ENCODE measurements around the gene SIRPA. TPM values are rescaled to one million over a fixed set of nuclear protein-coding genes. Genes with fewer than 3 reads are reported as not detected.

The SIRPA gene
- total and polyA plus RNA-seq, 2 of the 8 experiments (the other 6 are each of a cell fraction or from before 2014, with no cell fraction given): 3.9 to 4.3 TPM

GRCh38 chr20:1911536-1911935 lies 16.3 kb downstream of the SIRPA start:
- no peaks in the 10 kb centered on the region for H3K27me3 ChIP-seq (replicated peaks in 1 of 4; ENCODE audit: control insufficient read depth in 3 of 4, extremely low read depth in 1 of 4, insufficient read depth in 3 of 4, low read length in 3 of 4)
- H3K18ac ChIP-seq (ENCODE audit: extremely low read depth, low read length): no peak overlapping the region
- peaks cover 0 to 6% (median 1%) of the 10 kb centered on the region in 4 experiments; a peak in 2 of 7 replicates for H3K4me1 ChIP-seq (replicated peaks in 1 of 4; ENCODE audit: control insufficient read depth in 3 of 4, insufficient read depth in 4 of 4, low read length in 3 of 4)
- H3K4me3 ChIP-seq (ENCODE audit: extremely low read depth in 1 of 4, insufficient read depth in 2 of 4, low read depth in 3 of 4, low read length in 4 of 4): no peak overlapping the region
- H3K79me1 ChIP-seq (ENCODE audit: low read depth, low read length): no peaks in the 10 kb centered on the region
- no peaks in the 10 kb centered on the region for H3K79me2 ChIP-seq (ENCODE audit: control insufficient read depth in 1 of 2, insufficient read depth in 2 of 2, low read length in 2 of 2)
- ChIA-PET CTCF (ENCODE audit: partially characterized antibody) (interaction anchor here (2.5 kb wide), 1 partner anchor 13 kb away, joined by 5 read pairs; no protein-coding TSS in a partner anchor), POLR2A (ENCODE audit: partially characterized antibody) (no interaction called here)
- H3K9me3 ChIP-seq (ENCODE audit: insufficient read depth in 2 of 2, low read depth in 1 of 2, low read length in 1 of 2): no peaks in the 10 kb centered on the region
- no peak overlapping the region for H3K23ac ChIP-seq (ENCODE audit: insufficient read length)
- no peak overlapping the region for H2AK5ac ChIP-seq (ENCODE audit: low read depth, low read length)
- no peak overlapping the region for H3K9ac ChIP-seq (replicated peaks in 1 of 4; ENCODE audit: extremely low read depth in 1 of 4, low read depth in 3 of 4, low read length in 3 of 4)
- H2BK20ac ChIP-seq (ENCODE audit: low read length): no peak overlapping the region
- H3K56ac ChIP-seq (replicated peaks; ENCODE audit: insufficient read length, low read depth, low read length): no peak overlapping the region
- H3K4me2 ChIP-seq (ENCODE audit: insufficient read depth in 1 of 2, low read depth in 2 of 2, low read length in 2 of 2): no peak overlapping the region
- no peak overlapping the region for H2AFZ ChIP-seq (ENCODE audit: low read length)
- H3K36me3 ChIP-seq (ENCODE audit: control insufficient read depth in 2 of 4, insufficient read depth in 4 of 4, low read length in 3 of 4): no peaks in the 10 kb centered on the region
- H4K91ac ChIP-seq (replicated peaks; ENCODE audit: insufficient read length, low read length): no peak overlapping the region
- H3K23me2 ChIP-seq (ENCODE audit: low read depth, low read length): no peaks in the 10 kb centered on the region; the same call in 1 of the 2 replicates
- DNase-seq (ENCODE audit: low read depth in 1 of 2, low spot score in 2 of 2) (no peak), FAIRE-seq (no peak)
- H4K20me1 ChIP-seq (replicated peaks in 1 of 2; ENCODE audit: control insufficient read depth in 1 of 2, insufficient read depth in 2 of 2, low read length in 2 of 2): peaks cover 0 to 6% of the 10 kb centered on the region in 2 experiments
- no peak overlapping the region for H3K14ac ChIP-seq (ENCODE audit: insufficient read length)
- H4K8ac ChIP-seq (ENCODE audit: extremely low read depth, insufficient read depth, low read length): no peak overlapping the region
- H4K5ac ChIP-seq (ENCODE audit: insufficient read length, low read depth, low read length): no peak overlapping the region
- H3K4ac ChIP-seq (replicated peaks; ENCODE audit: insufficient read length, low read depth, low read length): no peak overlapping the region
- no peak overlapping the region for H2BK5ac ChIP-seq (ENCODE audit: low read depth, low read length)
- no peak overlapping the region for H2BK120ac ChIP-seq (replicated peaks; ENCODE audit: low read depth, low read length)
- H2BK12ac ChIP-seq (ENCODE audit: low read depth, low read length): no peak overlapping the region
- 91% methylated on average over 10 of the region's 10 CpGs; no CpG with 5 or more reads in 1 of the 2 experiments for WGBS, 2 experiments (ENCODE audit: extremely low coverage in 1 of 2, insufficient coverage in 1 of 2, insufficient read length in 1 of 2, insufficient replicate concordance in 2 of 2, low coverage in 1 of 2, low lambda C conversion rate in 2 of 2, missing lambda C conversion rate in 1 of 2)
- no peak overlapping the region for H2BK15ac ChIP-seq (ENCODE audit: low read length)
- H3K27ac ChIP-seq (ENCODE audit: low read depth, low read length): no peak overlapping the region
- no peak for TF ChIP-seq RFX5 (IDR thresholded peaks at IDR 0.05; ENCODE audit: borderline replicate concordance, low read depth, low read length)
- TF ChIP-seq SRF (IDR thresholded peaks at IDR 0.05; ENCODE audit: low read depth, low read length): no peak
- no peak for TF ChIP-seq ASH2L (IDR thresholded peaks at IDR 0.05; ENCODE audit: low read length)
